DND-41 (cell line): ENCODE data around the gene ATG16L2.

ENCODE experiments used
- ATAC-seq: fragments of 200-7000 bp; cut with Tn5 transposase; 3 replicates; pipeline ENCODE4 v1.9.1; 2021; ENCODE audit warnings: low read depth; ENCODE audit not compliant: insufficient read depth
- DNase-seq: peaks from one replicate; pipeline ENCODE4 v3.0.0-alpha.2; 2020
- H2AFZ ChIP-seq: 2 replicates; pipeline ENCODE4 v1.6.0; 2012; ENCODE audit warnings: low read depth, low read length
- H3K27ac ChIP-seq: 2 replicates; pipeline ENCODE4 v1.5.1; 2012; ENCODE audit warnings: low read length, inconsistent platforms
- H3K27me3 ChIP-seq: fragments of 200-600 bp; sonication (generic); 2 replicates; pipeline ENCODE4 v1.6.0; 2012; ENCODE audit warnings: low read length, mild to moderate bottlenecking, inconsistent platforms; ENCODE audit not compliant: insufficient read depth, poor library complexity
- H3K36me3 ChIP-seq: 2 replicates; pipeline ENCODE4 v1.5.1; 2012; ENCODE audit warnings: low read length, inconsistent platforms; ENCODE audit not compliant: insufficient read depth
- H3K4me1 ChIP-seq: 2 replicates; pipeline ENCODE4 v1.5.1; 2012; ENCODE audit warnings: mild to moderate bottlenecking, low read length; ENCODE audit not compliant: insufficient read depth
- H3K4me2 ChIP-seq: 2 replicates; pipeline ENCODE4 v1.6.0; 2012; ENCODE audit warnings: mild to moderate bottlenecking, moderate library complexity, low read length, inconsistent platforms; ENCODE audit not compliant: insufficient read depth
- H3K4me3 ChIP-seq, 2 experiments: fragments of 200-600 bp in 1 of 2; shearing (Covaris generic) in 1 of 2; 2 replicates each; pipeline ENCODE4 v1.5.1; 2012 to 2016; ENCODE audit warnings: inconsistent platforms in 2 of 2, low read length in 2 of 2, mild to moderate bottlenecking in 2 of 2, low read depth in 1 of 2, moderate library complexity in 1 of 2
- H3K79me2 ChIP-seq: 2 replicates; pipeline ENCODE4 v1.6.0; 2012; ENCODE audit warnings: low read length, inconsistent platforms; ENCODE audit not compliant: insufficient read depth
- H3K9ac ChIP-seq: 2 replicates; pipeline ENCODE4 v1.6.0; 2012; ENCODE audit warnings: low read depth, mild to moderate bottlenecking, inconsistent platforms, low read length, moderate library complexity
- H3K9me3 ChIP-seq: 2 replicates; pipeline ENCODE4 v1.5.1; 2012; ENCODE audit warnings: low read length, moderate library complexity, mild to moderate bottlenecking, inconsistent platforms; ENCODE audit not compliant: insufficient read depth, severe bottlenecking
- H4K20me1 ChIP-seq: 2 replicates; pipeline ENCODE4 v1.6.0; 2012; ENCODE audit warnings: low read length; ENCODE audit not compliant: insufficient read depth
- EZH2 ChIP-seq: IDR thresholded peaks from 3 replicates; pipeline ENCODE4 v1.6.1; 2012; ENCODE audit warnings: borderline replicate concordance, low read depth, mild to moderate bottlenecking, moderate library complexity, low read length, inconsistent platforms; ENCODE audit not compliant: severe bottlenecking
- TF ChIP-seq, protein P1 (sequence below): IDR thresholded peaks from 2 replicates; pipeline ENCODE4 v1.5.1; 2012; ENCODE audit warnings: borderline replicate concordance, low read length, moderate library complexity, mild to moderate bottlenecking; ENCODE audit not compliant: poor library complexity, severe bottlenecking; ENCODE audit errors: extremely low read depth

ATG16L2 gene

DNA sequence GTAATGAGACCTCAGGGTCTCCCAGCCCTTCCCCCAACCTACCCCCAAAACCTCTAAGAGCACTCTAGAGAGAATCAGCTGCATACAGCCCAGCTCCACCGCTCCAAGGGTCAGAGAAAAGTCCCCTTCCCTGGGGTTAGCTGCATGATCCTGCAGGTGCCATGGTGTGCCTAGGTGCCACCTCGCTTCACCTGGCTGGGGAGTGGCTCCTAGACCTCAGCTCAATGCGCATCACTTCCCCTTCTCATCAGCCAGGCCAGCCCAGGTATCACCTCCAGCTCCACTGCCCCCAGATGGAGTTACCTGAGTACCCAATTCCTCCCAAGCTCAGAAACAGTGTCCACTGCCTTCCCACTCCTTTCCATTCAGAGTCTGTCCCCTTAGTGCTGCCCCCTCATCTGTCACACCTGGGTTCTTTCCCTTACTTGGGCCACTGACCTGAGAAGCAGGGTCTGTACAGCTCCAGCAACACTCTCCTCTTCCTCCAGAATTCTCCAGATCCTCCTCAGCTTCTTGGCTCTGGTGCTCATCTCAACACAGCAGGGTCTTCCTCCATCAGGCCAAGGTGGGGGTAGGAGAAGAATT lies 21.7 kb upstream of the ATG16L2 start:
- H3K4me3 ChIP-seq: peak overlapping the region in 1 of 2 experiments; percentile 76; a peak in 3 of 4 replicates
- peaks cover 8% of the 10 kb centered on the region; the same call in 1 of the 2 replicates for H3K79me2 ChIP-seq
- H3K27me3 ChIP-seq: no peaks in the 10 kb centered on the region
- DNase-seq (no peak), ATAC-seq (no peak)
- peak overlapping the region; percentile 86 for H2AFZ ChIP-seq
- peak overlapping the region; percentile 82 for H3K4me2 ChIP-seq
- H3K9me3 ChIP-seq: no peaks in the 10 kb centered on the region
- peak overlapping the region; percentile 57 for H3K9ac ChIP-seq
- H3K36me3 ChIP-seq: no peaks in the 10 kb centered on the region
- TF ChIP-seq EZH2: no peak
- TF ChIP-seq, protein P1, sequence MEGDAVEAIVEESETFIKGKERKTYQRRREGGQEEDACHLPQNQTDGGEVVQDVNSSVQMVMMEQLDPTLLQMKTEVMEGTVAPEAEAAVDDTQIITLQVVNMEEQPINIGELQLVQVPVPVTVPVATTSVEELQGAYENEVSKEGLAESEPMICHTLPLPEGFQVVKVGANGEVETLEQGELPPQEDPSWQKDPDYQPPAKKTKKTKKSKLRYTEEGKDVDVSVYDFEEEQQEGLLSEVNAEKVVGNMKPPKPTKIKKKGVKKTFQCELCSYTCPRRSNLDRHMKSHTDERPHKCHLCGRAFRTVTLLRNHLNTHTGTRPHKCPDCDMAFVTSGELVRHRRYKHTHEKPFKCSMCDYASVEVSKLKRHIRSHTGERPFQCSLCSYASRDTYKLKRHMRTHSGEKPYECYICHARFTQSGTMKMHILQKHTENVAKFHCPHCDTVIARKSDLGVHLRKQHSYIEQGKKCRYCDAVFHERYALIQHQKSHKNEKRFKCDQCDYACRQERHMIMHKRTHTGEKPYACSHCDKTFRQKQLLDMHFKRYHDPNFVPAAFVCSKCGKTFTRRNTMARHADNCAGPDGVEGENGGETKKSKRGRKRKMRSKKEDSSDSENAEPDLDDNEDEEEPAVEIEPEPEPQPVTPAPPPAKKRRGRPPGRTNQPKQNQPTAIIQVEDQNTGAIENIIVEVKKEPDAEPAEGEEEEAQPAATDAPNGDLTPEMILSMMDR: no peak
- peak overlapping the region; percentile 94 for H3K27ac ChIP-seq
- peaks cover 24% of the 10 kb centered on the region for H3K4me1 ChIP-seq
- H4K20me1 ChIP-seq: no peaks in the 10 kb centered on the region

DNA sequence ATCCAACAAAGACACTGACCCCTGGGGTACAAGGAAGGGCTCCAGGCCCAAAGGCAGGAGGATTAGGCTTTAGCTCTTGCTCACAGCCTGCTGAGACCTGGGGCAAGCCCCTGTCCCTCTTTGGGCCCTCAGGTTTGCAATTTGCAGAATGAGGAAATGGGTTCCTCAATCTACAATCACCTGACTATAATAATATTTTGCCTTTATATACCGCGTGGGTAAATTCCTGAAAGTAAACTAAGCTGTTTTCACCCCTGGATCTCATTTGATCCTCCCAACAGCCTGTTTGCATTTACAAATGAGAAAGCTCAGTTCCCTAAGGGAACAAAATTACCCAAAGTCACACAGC lies 21.2 kb upstream of the ATG16L2 start:
- Histone ChIP-seq H2AFZ (peak overlapping the region; percentile 86), H3K36me3 (no peaks in the 10 kb centered on the region), H3K27me3 (no peaks in the 10 kb centered on the region), H3K4me2 (peak overlapping the region; percentile 82), H3K4me1 (peaks cover 24% of the 10 kb centered on the region), H3K9me3 (no peaks in the 10 kb centered on the region), H3K79me2 (peaks cover 8% of the 10 kb centered on the region; the same call in 1 of the 2 replicates), H3K27ac (peak overlapping the region; percentile 94), H4K20me1 (no peaks in the 10 kb centered on the region), H3K4me3 (peak overlapping the region; percentile 17 to 76; a peak in 3 of 4 replicates), H3K9ac (peak overlapping the region; percentile 57)
- TF ChIP-seq EZH2: no peak
- TF ChIP-seq, protein P1: no peak
- DNase-seq (no peak), ATAC-seq (no peak)

DNA sequence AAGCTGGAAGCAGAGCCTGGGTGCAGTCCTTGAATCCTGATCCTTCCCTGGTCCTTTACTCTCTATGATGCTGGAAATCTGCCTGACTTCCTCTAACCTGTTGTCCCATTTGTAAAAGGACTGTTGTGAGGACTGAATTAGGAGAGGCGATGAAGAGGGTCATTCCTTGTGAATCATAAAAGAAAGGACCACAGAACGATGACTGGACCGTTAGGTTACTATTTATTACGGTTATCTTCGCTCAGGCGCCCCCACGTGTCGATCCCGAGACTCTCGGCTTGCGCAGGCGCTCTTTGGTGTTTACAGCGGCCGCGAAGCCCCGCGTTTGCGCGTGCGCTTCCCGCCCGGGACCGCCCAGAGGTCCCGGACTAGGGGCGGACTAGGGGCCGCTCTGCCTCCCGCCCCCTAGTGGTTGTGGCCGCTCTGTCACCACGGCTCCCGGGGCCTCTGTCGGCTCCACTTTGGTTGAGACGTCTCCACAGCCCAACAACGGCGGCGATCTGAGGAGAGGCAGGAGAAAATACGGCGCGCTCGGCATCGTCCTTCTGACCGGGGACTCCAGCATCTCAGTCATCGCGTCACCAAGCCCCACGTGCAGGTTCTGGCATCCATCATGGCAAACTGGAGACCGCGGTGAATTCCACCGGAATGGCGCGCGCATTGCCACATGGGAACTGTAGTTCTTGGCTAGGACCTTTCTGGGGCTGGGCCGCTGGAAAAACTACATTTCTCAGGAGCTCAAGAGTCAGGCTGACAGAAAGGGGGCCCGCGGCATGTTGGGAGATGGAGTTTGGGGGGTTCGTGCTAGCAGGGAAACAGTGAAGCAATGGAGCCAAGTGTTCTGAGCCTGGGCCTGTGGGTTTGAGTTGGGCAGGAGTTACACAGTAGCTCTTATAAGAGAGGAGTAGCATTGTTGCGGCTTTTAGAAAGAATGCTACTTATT lies 20.5 kb upstream of the ATG16L2 start, which contains the start of gene STARD10:
STARD10 (minus strand) TSS at position 623 of the 943 bp plus-strand sequence. CDS start 12,866 bp downstream, outside the sequence.
- H3K27ac ChIP-seq: peak within 1 kb of the TSS; percentile 94
- ATAC-seq (peak; percentile 92), DNase-seq (peak; percentile 96)
- H3K4me3 ChIP-seq: peak within 1 kb of the TSS; percentile 49 to 76; a peak in 3 of 4 replicates
- no peak for TF ChIP-seq EZH2
- TF ChIP-seq, protein P1: peak; percentile 93
- peak within 1 kb of the TSS; percentile 86 for H2AFZ ChIP-seq
- peak within 1 kb of the TSS; percentile 57 for H3K9ac ChIP-seq
- peaks cover 24% of the 10 kb centered on the region for H3K4me1 ChIP-seq
- no peaks in the 10 kb centered on the region for H4K20me1 ChIP-seq
- H3K9me3 ChIP-seq: no peaks in the 10 kb centered on the region
- H3K4me2 ChIP-seq: peak within 1 kb of the TSS; percentile 82
- H3K79me2 ChIP-seq: peaks cover 8% of the 10 kb centered on the region; the same call in 1 of the 2 replicates
- no peaks in the 10 kb centered on the region for H3K27me3 ChIP-seq
- no peaks in the 10 kb centered on the region for H3K36me3 ChIP-seq
